Neural cell (in vitro differentiated cells): Measurements from ENCODE around the gene KRTAP2-1. TPM values are rescaled to one million over a fixed set of nuclear protein-coding genes. Genes with fewer than 3 reads are reported as not detected.

Experiments
- H2AFZ ChIP-seq: fragments of 200-600, 300-800 bp; sonication (generic), shearing (Covaris generic); 2 replicates; pipeline ENCODE4 v1.6.0; 2014; ENCODE audit warnings: low read depth, mild to moderate bottlenecking, antibody characterized with exemption, low read length, moderate library complexity
- H3F3A ChIP-seq: fragments of 200-600 bp; shearing (Covaris generic); 2 replicates; pipeline ENCODE4 v1.6.1; 2016; ENCODE audit warnings: mild to moderate bottlenecking, moderate library complexity, mixed read lengths, antibody characterized with exemption, low read length; ENCODE audit not compliant: insufficient read depth, poor library complexity, severe bottlenecking
- H3K27ac ChIP-seq: fragments of 200-600, 300-800 bp; sonication (generic), shearing (Covaris generic); 2 replicates; pipeline ENCODE4 v1.5.1; 2014; ENCODE audit warnings: mild to moderate bottlenecking, low read length, moderate library complexity
- H3K27me3 ChIP-seq: fragments of 300-800, 200-600 bp; sonication (generic), shearing (Covaris generic); 2 replicates; pipeline ENCODE4 v1.6.0; 2014; ENCODE audit warnings: mild to moderate bottlenecking, low read depth, low read length, moderate library complexity; ENCODE audit not compliant: insufficient read depth
- H3K36me3 ChIP-seq: fragments of 300-800, 200-600 bp; sonication (generic), shearing (Covaris generic); 2 replicates; pipeline ENCODE4 v1.5.1; 2014; ENCODE audit warnings: mild to moderate bottlenecking, antibody characterized with exemption, low read length, moderate library complexity; ENCODE audit not compliant: insufficient read depth
- H3K4me2 ChIP-seq: fragments of 300-800, 200-600 bp; sonication (generic), shearing (Covaris generic); 2 replicates; pipeline ENCODE4 v1.6.0; 2014; ENCODE audit warnings: mild to moderate bottlenecking, low read length
- H3K4me3 ChIP-seq: fragments of 300-800, 200-600 bp; sonication (generic), shearing (Covaris generic); 2 replicates; pipeline ENCODE4 v1.5.1; 2014; ENCODE audit warnings: mild to moderate bottlenecking, low read length, moderate library complexity
- H3K79me2 ChIP-seq: fragments of 200-600 bp; shearing (Covaris generic); replicated peaks from 2 replicates; pipeline ENCODE4 v1.6.0; 2014; ENCODE audit warnings: mild to moderate bottlenecking, low read length, moderate library complexity; ENCODE audit not compliant: insufficient read depth
- H3K9ac ChIP-seq: fragments of 300-800, 200-600 bp; sonication (generic), shearing (Covaris generic); 2 replicates; pipeline ENCODE4 v1.6.1; 2016; ENCODE audit warnings: mild to moderate bottlenecking, low read length, mixed read lengths
- H3K9me2 ChIP-seq: fragments of 200-600 bp; shearing (Covaris generic); 2 replicates; pipeline ENCODE4 v1.6.1; 2016; ENCODE audit warnings: mild to moderate bottlenecking, low read length, mixed read lengths; ENCODE audit not compliant: insufficient read depth
- H3K9me3 ChIP-seq: fragments of 200-600, 300-800 bp; sonication (generic), shearing (Covaris generic); 2 replicates; pipeline ENCODE4 v1.6.1; 2016; ENCODE audit warnings: mild to moderate bottlenecking, mixed run types, low read length, moderate library complexity, mixed read lengths
- H4K20me1 ChIP-seq: fragments of 200-600 bp; shearing (Covaris generic); 2 replicates; pipeline ENCODE4 v1.6.1; 2016; ENCODE audit warnings: mild to moderate bottlenecking, mixed run types; ENCODE audit not compliant: insufficient read depth
- CTCF ChIP-seq: fragments of 450-650 bp; IDR thresholded peaks from 2 replicates; pipeline ENCODE4 v1.5.1; 2014; ENCODE audit warnings: antibody characterized with exemption, mild to moderate bottlenecking, moderate library complexity; ENCODE audit not compliant: poor library complexity, severe bottlenecking
- EP300 ChIP-seq: fragments of 450-650 bp; conservative IDR thresholded peaks from 2 replicates; pipeline ENCODE4 v1.6.1; 2014; ENCODE audit warnings: antibody characterized with exemption, mild to moderate bottlenecking, moderate library complexity; ENCODE audit not compliant: poor library complexity, severe bottlenecking
- EZH2 ChIP-seq: fragments of 200-600, 300-800 bp; shearing (Covaris generic), sonication (generic); IDR thresholded peaks from 2 replicates; pipeline ENCODE4 v1.6.1; 2014; ENCODE audit warnings: antibody characterized with exemption, low read length, borderline replicate concordance, mild to moderate bottlenecking; ENCODE audit not compliant: insufficient read depth, poor library complexity, severe bottlenecking
- MXI1 ChIP-seq: fragments of 450-650 bp; conservative IDR thresholded peaks from 2 replicates; pipeline ENCODE4 v1.6.1; 2014; ENCODE audit warnings: antibody characterized with exemption, mild to moderate bottlenecking; ENCODE audit not compliant: poor library complexity, severe bottlenecking
- POLR2AphosphoS5 ChIP-seq: IDR thresholded peaks from 2 replicates; pipeline ENCODE4 v1.6.1; 2012
- RAD21 ChIP-seq: fragments of 450-650 bp; conservative IDR thresholded peaks from 2 replicates; pipeline ENCODE4 v1.6.1; 2014; ENCODE audit warnings: antibody characterized with exemption, mild to moderate bottlenecking, moderate library complexity
- REST ChIP-seq: IDR thresholded peaks from 2 replicates; pipeline ENCODE4 v1.6.1; 2012; ENCODE audit warnings: borderline replicate concordance
- SMC3 ChIP-seq: fragments of 450-650 bp; conservative IDR thresholded peaks from 2 replicates; pipeline ENCODE4 v1.6.1; 2014; ENCODE audit warnings: antibody characterized with exemption, mild to moderate bottlenecking, moderate library complexity; ENCODE audit not compliant: poor library complexity
- TAF1 ChIP-seq: IDR thresholded peaks from 2 replicates; pipeline ENCODE4 v1.6.1; 2012; ENCODE audit warnings: low read depth
- polyA plus RNA-seq: library from polyadenylated mRNA; depleted of rRNA; stranded (reverse); fragments of >200 nt; gene quantifications from 2 replicates; pipeline ENCODE4 v1.2.3, GENCODE V29; 2014

Gene KRTAP2-1
- polyA plus RNA-seq, 1 donor from 2014 or later = not detected

- H3K79me2 ChIP-seq = no peaks in the 10 kb centered on the region
- H3K4me3 ChIP-seq = no peak within 1 kb of the TSS
- H3K9me2 ChIP-seq = no peaks in the 10 kb centered on the region
- H2AFZ ChIP-seq = no peak within 1 kb of the TSS
- H3F3A ChIP-seq = no peaks in the 10 kb centered on the region
- no peak within 1 kb of the TSS for H3K4me2 ChIP-seq
- no peaks in the 10 kb centered on the region for H3K36me3 ChIP-seq
- no peak within 1 kb of the TSS for H3K27ac ChIP-seq
- no peaks in the 10 kb centered on the region for H3K27me3 ChIP-seq
- TF ChIP-seq CTCF = no peak
- no peak for TF ChIP-seq EP300
- TF ChIP-seq POLR2AphosphoS5 = no peak
- TF ChIP-seq REST = no peak
- TF ChIP-seq TAF1 = no peak
- TF ChIP-seq SMC3 = no peak
- no peak for TF ChIP-seq EZH2
- no peak for TF ChIP-seq RAD21
- TF ChIP-seq MXI1 = no peak
- no peaks in the 10 kb centered on the region for H4K20me1 ChIP-seq
- H3K9ac ChIP-seq = no peak within 1 kb of the TSS
- no peaks in the 10 kb centered on the region for H3K9me3 ChIP-seq
Measured at GRCh38 chr17:41026715-41027471, 20.2 kb downstream of the KRTAP2-1 start, which contains the start of gene KRTAP1-5. Gene KRTAP1-5 (minus strand): TSS chr17:41027208. CDS start chr17:41027155, 53 bp downstream.

DNA sequence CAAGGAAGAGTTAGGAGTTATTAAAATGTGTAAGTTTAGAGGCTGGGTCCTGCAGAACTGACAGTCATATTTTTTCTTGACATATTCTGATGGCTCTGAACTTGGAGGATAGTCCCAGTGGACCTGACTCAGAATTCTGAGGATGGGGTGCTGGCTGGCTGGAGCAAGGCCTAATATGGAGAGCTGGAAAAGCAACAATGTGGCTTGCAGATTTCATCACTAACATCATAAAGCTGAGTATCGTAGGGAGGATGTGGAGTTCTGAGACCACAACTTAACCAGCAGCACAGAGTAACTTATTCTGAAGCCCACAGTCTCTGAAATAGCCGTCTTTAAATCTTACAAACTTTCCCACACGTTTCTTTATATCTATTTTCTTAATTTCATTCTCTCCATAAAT is 22.4 kb downstream of the KRTAP2-1 start:
- Histone ChIP-seq H3K27ac (no peak overlapping the region), H3K79me2 (no peaks in the 10 kb centered on the region), H3K4me3 (no peak overlapping the region), H2AFZ (no peak overlapping the region), H3K36me3 (no peaks in the 10 kb centered on the region), H3K9me3 (no peaks in the 10 kb centered on the region), H4K20me1 (no peaks in the 10 kb centered on the region), H3F3A (no peaks in the 10 kb centered on the region), H3K27me3 (no peaks in the 10 kb centered on the region), H3K9me2 (no peaks in the 10 kb centered on the region), H3K4me2 (no peak overlapping the region), H3K9ac (no peak overlapping the region)
- TF ChIP-seq RAD21 (no peak), TAF1 (no peak), EZH2 (no peak), CTCF (no peak)
